Smooth muscle cell (in vitro differentiated cells): ENCODE data around the gene DEFB123. TPM values are rescaled to one million over a fixed set of nuclear protein-coding genes. Genes with fewer than 3 reads are reported as not detected.
"Not testable (repeated sequence)": the region's sequence is repeated elsewhere in the genome, so short reads cannot be mapped to it uniquely, and the experiment has no call there.

Experiments
- DNase-seq: peaks from one replicate; lab custom pipeline; 2025; ENCODE audit not compliant: unreplicated experiment; lab: John Stamatoyannopoulos, UW
- H2AFZ ChIP-seq: fragments of 200-600 bp; sonication (generic); 2 replicates; pipeline ENCODE4 v1.6.0; 2016; ENCODE audit warnings: antibody characterized with exemption, low read depth, mild to moderate bottlenecking
- H3F3A ChIP-seq: fragments of 200-600 bp; sonication (generic); 2 replicates; pipeline ENCODE4 v1.6.0; 2017; ENCODE audit warnings: antibody characterized with exemption, low read depth
- H3K27ac ChIP-seq: fragments of 200-600 bp; sonication (generic); 2 replicates; pipeline ENCODE4 v1.5.1; 2016; ENCODE audit warnings: low read depth, mild to moderate bottlenecking
- H3K27me3 ChIP-seq: fragments of 200-600 bp; sonication (generic); 2 replicates; pipeline ENCODE4 v1.6.1; 2016; ENCODE audit warnings: low read depth, mild to moderate bottlenecking
- H3K36me3 ChIP-seq: fragments of 200-600 bp; sonication (generic); 2 replicates; pipeline ENCODE4 v1.5.1; 2016; ENCODE audit warnings: low read depth
- H3K4me1 ChIP-seq: fragments of 200-600 bp; sonication (generic); 2 replicates; pipeline ENCODE4 v1.5.1; 2016; ENCODE audit warnings: low read depth
- H3K4me2 ChIP-seq: fragments of 200-600 bp; sonication (generic); 2 replicates; pipeline ENCODE4 v1.6.0; 2016; ENCODE audit warnings: mild to moderate bottlenecking
- H3K4me3 ChIP-seq: fragments of 200-600 bp; sonication (generic); 2 replicates; pipeline ENCODE4 v1.5.1; 2016; ENCODE audit warnings: mild to moderate bottlenecking
- H3K79me2 ChIP-seq: fragments of 200-600 bp; sonication (generic); 2 replicates; pipeline ENCODE4 v1.6.0; 2016; ENCODE audit warnings: low read depth, mild to moderate bottlenecking
- H3K9ac ChIP-seq: fragments of 200-600 bp; sonication (generic); 2 replicates; pipeline ENCODE4 v1.6.0; 2016; ENCODE audit warnings: low read depth
- H3K9me3 ChIP-seq: fragments of 200-600 bp; sonication (generic); replicated peaks from 2 replicates; pipeline ENCODE4 v1.5.1; 2016; ENCODE audit warnings: low read depth
- H4K20me1 ChIP-seq: fragments of 200-600 bp; sonication (generic); 2 replicates; pipeline ENCODE4 v1.6.0; 2016; ENCODE audit warnings: low read depth
- WGBS: methylation state at CpG from one replicate; pipeline ENCODE4 v1.1.7; 2016; ENCODE audit warnings: low lambda C conversion rate; 5-methylcytosine and 5-hydroxymethylcytosine counted together
- polyA plus RNA-seq: library from polyadenylated mRNA; unstranded; fragments of >200 nt; fragmentation: Nextera tagmentation; extraction: Ambion mirVana; gene quantifications from 2 replicates; pipeline ENCODE4 v1.2.1, GENCODE V29; 2016
- total RNA-seq: library from RNA; depleted of rRNA; stranded (reverse); fragments of >200 nt; gene quantifications from 2 replicates; pipeline ENCODE4 v1.2.3, GENCODE V29; 2014
- TF ChIP-seq, protein P1 (sequence below): fragments of 200-600 bp; sonication (generic); IDR thresholded peaks from 2 replicates; pipeline ENCODE4 v1.5.1; 2017; ENCODE audit warnings: borderline replicate concordance, mild to moderate bottlenecking, antibody characterized with exemption; ENCODE audit not compliant: insufficient read depth, poor library complexity, severe bottlenecking

The DEFB123 gene
- total and polyA plus RNA-seq, 2 experiments from 2014 or later: not detected

DNA sequence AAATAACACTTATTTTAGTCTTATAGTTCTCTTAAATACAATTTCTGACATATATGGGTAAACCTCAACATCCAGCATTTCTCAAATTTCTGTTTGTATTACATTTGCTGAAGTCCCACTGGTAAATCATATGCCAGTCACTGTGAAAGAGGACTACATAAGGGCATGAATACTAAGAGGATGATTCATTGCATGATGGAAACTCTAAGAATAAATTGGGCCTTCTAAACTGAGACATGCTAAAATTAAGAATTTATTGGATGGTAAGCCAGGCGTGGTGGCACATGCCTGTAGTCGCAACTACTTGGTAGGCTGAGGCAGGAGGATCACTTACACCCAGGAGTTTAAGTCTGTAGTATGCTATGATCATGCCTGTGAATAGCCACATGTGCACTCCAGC lies 12.1 kb downstream of the DEFB123 start:
- Histone ChIP-seq H3K9ac (no peak overlapping the region), H3K4me3 (no peak overlapping the region), H3K4me2 (no peak overlapping the region), H2AFZ (no peak overlapping the region), H3K27ac (no peak overlapping the region), H3K27me3 (no peaks in the 10 kb centered on the region), H4K20me1 (no peaks in the 10 kb centered on the region), H3K9me3 (peaks cover 5% of the 10 kb centered on the region), H3K79me2 (no peaks in the 10 kb centered on the region), H3K36me3 (no peaks in the 10 kb centered on the region), H3F3A (no peaks in the 10 kb centered on the region), H3K4me1 (no peaks in the 10 kb centered on the region)
- TF ChIP-seq, protein P1, sequence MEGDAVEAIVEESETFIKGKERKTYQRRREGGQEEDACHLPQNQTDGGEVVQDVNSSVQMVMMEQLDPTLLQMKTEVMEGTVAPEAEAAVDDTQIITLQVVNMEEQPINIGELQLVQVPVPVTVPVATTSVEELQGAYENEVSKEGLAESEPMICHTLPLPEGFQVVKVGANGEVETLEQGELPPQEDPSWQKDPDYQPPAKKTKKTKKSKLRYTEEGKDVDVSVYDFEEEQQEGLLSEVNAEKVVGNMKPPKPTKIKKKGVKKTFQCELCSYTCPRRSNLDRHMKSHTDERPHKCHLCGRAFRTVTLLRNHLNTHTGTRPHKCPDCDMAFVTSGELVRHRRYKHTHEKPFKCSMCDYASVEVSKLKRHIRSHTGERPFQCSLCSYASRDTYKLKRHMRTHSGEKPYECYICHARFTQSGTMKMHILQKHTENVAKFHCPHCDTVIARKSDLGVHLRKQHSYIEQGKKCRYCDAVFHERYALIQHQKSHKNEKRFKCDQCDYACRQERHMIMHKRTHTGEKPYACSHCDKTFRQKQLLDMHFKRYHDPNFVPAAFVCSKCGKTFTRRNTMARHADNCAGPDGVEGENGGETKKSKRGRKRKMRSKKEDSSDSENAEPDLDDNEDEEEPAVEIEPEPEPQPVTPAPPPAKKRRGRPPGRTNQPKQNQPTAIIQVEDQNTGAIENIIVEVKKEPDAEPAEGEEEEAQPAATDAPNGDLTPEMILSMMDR: no peak
- no peak for DNase-seq
- 62% methylated on average over 2 of the region's 2 CpGs for WGBS

- H4K20me1 ChIP-seq: no peaks in the 10 kb centered on the region
- WGBS: 80% methylated on average over 1 of the region's 1 CpG
- H2AFZ ChIP-seq: no peak overlapping the region
Observed at GRCh38 chr20:31454361-31454760, 13.9 kb downstream of the DEFB123 start.

GRCh38 chr20:31470946-31471345 lies 30.5 kb downstream of the DEFB123 start:
- H3K4me2 ChIP-seq, H3K4me1 ChIP-seq, H3K27me3 ChIP-seq, H3K9me3 ChIP-seq, H3F3A ChIP-seq, H2AFZ ChIP-seq, H3K36me3 ChIP-seq, H3K4me3 ChIP-seq, H3K9ac ChIP-seq, H3K79me2 ChIP-seq, DNase-seq, H3K27ac ChIP-seq, H4K20me1 ChIP-seq: not testable (repeated sequence)
- WGBS: no CpG with 5 or more reads among the region's 33 CpGs

More at GRCh38 chr20:31454361-31454760, 13.9 kb downstream of the DEFB123 start:
- H3K27me3 ChIP-seq: no peaks in the 10 kb centered on the region
- TF ChIP-seq, protein P1: no peak
- no peak for DNase-seq
- no peak overlapping the region for H3K9ac ChIP-seq
- no peaks in the 10 kb centered on the region for H3K4me1 ChIP-seq
- peaks cover under 1% of the 10 kb centered on the region for H3K9me3 ChIP-seq
- H3K27ac ChIP-seq: no peak overlapping the region
- H3K4me2 ChIP-seq: no peak overlapping the region
- no peak overlapping the region for H3K4me3 ChIP-seq
- no peaks in the 10 kb centered on the region for H3K79me2 ChIP-seq
- no peaks in the 10 kb centered on the region for H3F3A ChIP-seq
- no peaks in the 10 kb centered on the region for H3K36me3 ChIP-seq

- Histone ChIP-seq H3K9me3 (no peaks in the 10 kb centered on the region), H3K4me2 (no peak overlapping the region), H3K9ac (no peak overlapping the region), H3F3A (no peaks in the 10 kb centered on the region), H3K36me3 (no peaks in the 10 kb centered on the region), H3K79me2 (no peaks in the 10 kb centered on the region), H3K27me3 (no peaks in the 10 kb centered on the region), H3K27ac (no peak overlapping the region), H3K4me3 (no peak overlapping the region), H2AFZ (no peak overlapping the region), H4K20me1 (no peaks in the 10 kb centered on the region), H3K4me1 (no peaks in the 10 kb centered on the region)
- no peak for DNase-seq
- WGBS: 55% methylated on average over 7 of the region's 8 CpGs
- TF ChIP-seq, protein P1: no peak
Observed at GRCh38 chr20:31472395-31473330, 32.2 kb downstream of the DEFB123 start.
